ENCODE measurements around the gene KIF3B. TPM values are rescaled to one million over a fixed set of nuclear protein-coding genes. Genes with fewer than 3 reads are reported as not detected.
"Not testable (repeated sequence)": the region's sequence is repeated elsewhere in the genome, so short reads cannot be mapped to it uniquely, and the experiment has no call there.

Gene KIF3B
- total RNA-seq, 4 donors from 2014 or later: 8.5 to 14.1 (median 11.4) TPM

GRCh38 chr20:32249030-32249738, 28.3 kb upstream of the KIF3B start:
- DNase-seq: no peak

GRCh38 chr20:32251470-32251869, 26.0 kb upstream of the KIF3B start:
- TF ChIP-seq POLR2A (IDR thresholded peaks at IDR 0.05) (no peak), CTCF (IDR thresholded peaks at IDR 0.05) (no peak)
- Histone ChIP-seq H3K4me3 (no peak overlapping the region), H3K27me3 (peaks cover 0 to 5% (median 0%) of the 10 kb centered on the region in 4 donors), H3K4me1 (peaks cover 0 to 13% (median 0%) of the 10 kb centered on the region in 3 donors), H3K9me3 (no peaks in the 10 kb centered on the region), H3K36me3 (no peaks in the 10 kb centered on the region), H3K27ac (no peak overlapping the region)
- no peak for DNase-seq
- intact Hi-C loops (cut with DNase I): no loop called here
- 40 to 75% methylated on average over 2 to 3 of the region's 3 CpGs for WGBS, 2 donors

More at GRCh38 chr20:32249030-32249738, 28.3 kb upstream of the KIF3B start:
- Histone ChIP-seq H3K36me3 (no peaks in the 10 kb centered on the region), H3K4me1 (no peaks in the 10 kb centered on the region), H3K27ac (no peak overlapping the region), H3K27me3 (peaks cover 0 to 5% (median 0%) of the 10 kb centered on the region in 4 donors), H3K9me3 (no peaks in the 10 kb centered on the region), H3K4me3 (no peak overlapping the region)
- intact Hi-C loops (cut with DNase I): no loop called here
- 70 to 80% methylated on average over 9 of the region's 9 CpGs for WGBS, 2 donors
- TF ChIP-seq POLR2A (IDR thresholded peaks at IDR 0.05) (no peak), CTCF (IDR thresholded peaks at IDR 0.05) (no peak)

- Histone ChIP-seq H3K4me3 (no peak overlapping the region), H3K27me3 (peaks cover 0 to 5% (median 0%) of the 10 kb centered on the region in 4 donors), H3K27ac (no peak overlapping the region), H3K4me1 (peaks cover 0 to 18% (median 0%) of the 10 kb centered on the region in 3 donors), H3K9me3 (no peaks in the 10 kb centered on the region), H3K36me3 (no peaks in the 10 kb centered on the region)
- intact Hi-C loops (cut with DNase I): no loop called here
- WGBS, 2 donors: 68 to 91% methylated on average over 4 to 6 of the region's 6 CpGs
- TF ChIP-seq CTCF (IDR thresholded peaks at IDR 0.05) (no peak), POLR2A (IDR thresholded peaks at IDR 0.05) (no peak)
- DNase-seq: no peak
Measured at GRCh38 chr20:32252189-32252588, 25.3 kb upstream of the KIF3B start.

- H3K36me3 ChIP-seq; DNase-seq; H3K27me3 ChIP-seq; intact Hi-C loops (cut with DNase I); H3K27ac ChIP-seq; H3K4me3 ChIP-seq; H3K9me3 ChIP-seq: not testable (repeated sequence)
- WGBS, 2 donors: 83 to 88% methylated on average over 8 to 9 of the region's 10 CpGs
- peaks cover 0 to 10% (median 0%) of the 10 kb centered on the region in 3 donors for H3K4me1 ChIP-seq
Measured at GRCh38 chr20:32260973-32261372, 16.5 kb upstream of the KIF3B start.

GRCh38 chr20:32261644-32262043, 15.8 kb upstream of the KIF3B start:
- H3K27me3 ChIP-seq: no peaks in the 10 kb centered on the region
- H3K9me3 ChIP-seq: no peaks in the 10 kb centered on the region
- H3K4me1 ChIP-seq: peaks cover 0 to 4% (median 0%) of the 10 kb centered on the region in 3 donors
- no peaks in the 10 kb centered on the region for H3K36me3 ChIP-seq
- intact Hi-C loops (cut with DNase I): no loop called here
- 68 to 69% methylated on average over 2 of the region's 2 CpGs for WGBS, 2 donors
- H3K27ac ChIP-seq: no peak overlapping the region
- TF ChIP-seq POLR2A (IDR thresholded peaks at IDR 0.05): no peak
- DNase-seq: no peak
- no peak overlapping the region for H3K4me3 ChIP-seq

- H3K27me3 ChIP-seq: no peaks in the 10 kb centered on the region
- H3K9me3 ChIP-seq: no peaks in the 10 kb centered on the region
- no peaks in the 10 kb centered on the region for H3K36me3 ChIP-seq
- 63 to 66% methylated on average over 7 of the region's 7 CpGs for WGBS, 2 donors
- no peak for DNase-seq
- no peak for TF ChIP-seq CTCF (IDR thresholded peaks at IDR 0.05)
- no peak for TF ChIP-seq POLR2A (IDR thresholded peaks at IDR 0.05)
- no peak overlapping the region for H3K4me3 ChIP-seq
- intact Hi-C loops (cut with DNase I): no loop called here
- no peak overlapping the region for H3K27ac ChIP-seq
- no peaks in the 10 kb centered on the region for H3K4me1 ChIP-seq
Measured at GRCh38 chr20:32263398-32263954, 14.0 kb upstream of the KIF3B start.
